HG03558 (cell line): Measurements from ENCODE around the gene MT1H.

Experiments used
- ATAC-seq: cut with Tn5 transposase; IDR thresholded peaks from one replicate; pipeline ENCODE4 v1.9.1; 2021; ENCODE audit warnings: moderate number of reproducible peaks; ENCODE audit not compliant: unreplicated experiment; ENCODE audit errors: extremely low read depth

Gene MT1H

GRCh38 chr16:56682703-56683397 lies 13.2 kb downstream of the MT1H start:
- no peak for ATAC-seq

DNA sequence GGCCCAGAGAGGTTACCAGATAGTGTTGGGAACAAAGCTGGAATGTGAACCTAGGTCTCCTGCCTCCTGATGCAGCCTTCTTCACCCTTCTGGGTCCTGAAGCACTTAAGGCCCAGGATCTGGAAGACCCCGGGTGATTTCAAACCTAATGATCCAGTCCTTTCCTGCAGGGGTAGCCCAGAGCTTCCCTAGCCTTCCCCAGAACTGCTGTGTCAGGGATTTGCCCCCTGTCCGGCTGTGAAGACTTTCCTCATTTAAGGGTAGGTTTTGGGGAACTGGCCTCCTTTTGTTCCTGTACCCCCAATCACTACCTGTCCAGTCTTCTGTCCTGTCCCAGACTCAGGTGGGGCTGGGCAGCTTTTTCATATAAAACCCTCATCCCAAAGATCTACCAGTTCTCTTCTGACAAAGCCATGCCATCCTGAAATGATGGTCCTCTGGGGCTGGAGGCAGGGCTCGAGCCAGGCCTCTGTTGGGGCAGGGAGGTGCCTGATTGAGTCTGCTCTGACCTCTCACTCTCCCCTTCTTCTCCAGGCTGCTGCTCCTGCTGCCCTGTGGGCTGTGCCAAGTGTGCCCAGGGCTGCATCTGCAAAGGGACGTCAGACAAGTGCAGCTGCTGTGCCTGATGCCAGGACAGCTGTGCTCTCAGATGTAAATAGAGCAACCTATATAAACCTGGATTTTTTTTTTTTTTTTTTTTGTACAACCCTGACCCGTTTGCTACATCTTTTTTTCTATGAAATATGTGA lies 14.0 kb downstream of the MT1H start:
- ATAC-seq = no peak

DNA sequence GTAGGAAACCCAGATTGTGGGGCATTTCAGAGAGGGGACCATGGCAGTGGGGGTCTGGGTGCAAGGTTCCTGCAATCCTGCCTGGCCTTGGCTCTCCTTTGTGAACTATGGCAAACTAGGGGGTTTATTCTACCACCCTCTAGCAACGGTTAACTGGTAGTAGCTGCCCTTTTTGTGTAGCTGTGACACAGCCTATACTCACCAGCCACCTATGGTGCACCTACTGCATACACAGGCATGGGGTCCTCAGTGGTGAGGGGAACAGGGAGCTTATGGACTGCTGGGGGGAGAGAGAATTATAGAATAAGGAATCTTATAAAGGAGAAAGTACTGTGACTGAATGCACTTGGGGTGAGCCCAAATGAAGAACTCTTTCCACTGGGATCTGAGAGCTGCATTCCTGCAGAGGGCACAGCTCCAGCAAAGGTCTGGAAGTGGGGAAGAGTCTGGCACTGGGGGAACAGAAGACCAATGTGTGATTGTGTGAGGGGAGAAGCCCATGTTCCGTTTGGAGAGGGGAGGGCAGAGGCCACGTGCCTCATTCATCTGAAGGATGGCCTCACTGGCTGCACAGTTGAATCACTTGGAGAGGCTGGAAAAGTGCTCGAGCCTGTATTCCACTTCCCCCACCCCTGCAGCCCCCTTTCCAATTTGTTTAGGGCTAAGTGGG lies 14.8 kb downstream of the MT1H start:
- no peak for ATAC-seq

GRCh38 chr16:56684926-56685590 lies 15.4 kb downstream of the MT1H start:
- no peak for ATAC-seq

GRCh38 chr16:56686758-56687157 lies 17.1 kb downstream of the MT1H start:
- no peak for ATAC-seq

- ATAC-seq = no peak
These were observed 19.1 kb downstream of the MT1H start for GRCh38 chr16:56688762-56689161.

DNA sequence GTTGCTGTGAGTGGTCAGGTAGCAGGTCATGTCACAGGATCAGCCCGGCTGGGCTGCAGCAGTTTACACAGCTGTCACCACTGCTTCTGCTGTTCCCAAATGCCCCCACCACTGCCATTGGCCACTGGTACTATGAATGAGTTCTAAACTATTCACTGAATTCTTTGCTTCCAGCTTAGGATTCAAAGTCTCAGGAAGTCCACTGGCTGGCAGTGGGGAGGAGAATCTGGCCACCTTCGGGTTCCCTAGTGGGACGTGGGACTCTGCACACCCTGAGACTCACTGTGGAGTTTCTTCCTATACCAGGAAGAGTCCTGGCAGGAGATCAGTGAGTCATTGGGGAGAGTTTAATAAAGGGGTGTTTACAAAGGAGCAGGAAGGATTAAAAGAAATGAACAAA lies 19.6 kb downstream of the MT1H start:
- no peak for ATAC-seq

- no peak for ATAC-seq
These were observed 21.0 kb downstream of the MT1H start for GRCh38 chr16:56690420-56691122.

GRCh38 chr16:56691885-56692284 lies 22.3 kb downstream of the MT1H start:
- no peak for ATAC-seq

GRCh38 chr16:56695246-56695645 lies 25.6 kb downstream of the MT1H start:
- ATAC-seq = no peak

DNA sequence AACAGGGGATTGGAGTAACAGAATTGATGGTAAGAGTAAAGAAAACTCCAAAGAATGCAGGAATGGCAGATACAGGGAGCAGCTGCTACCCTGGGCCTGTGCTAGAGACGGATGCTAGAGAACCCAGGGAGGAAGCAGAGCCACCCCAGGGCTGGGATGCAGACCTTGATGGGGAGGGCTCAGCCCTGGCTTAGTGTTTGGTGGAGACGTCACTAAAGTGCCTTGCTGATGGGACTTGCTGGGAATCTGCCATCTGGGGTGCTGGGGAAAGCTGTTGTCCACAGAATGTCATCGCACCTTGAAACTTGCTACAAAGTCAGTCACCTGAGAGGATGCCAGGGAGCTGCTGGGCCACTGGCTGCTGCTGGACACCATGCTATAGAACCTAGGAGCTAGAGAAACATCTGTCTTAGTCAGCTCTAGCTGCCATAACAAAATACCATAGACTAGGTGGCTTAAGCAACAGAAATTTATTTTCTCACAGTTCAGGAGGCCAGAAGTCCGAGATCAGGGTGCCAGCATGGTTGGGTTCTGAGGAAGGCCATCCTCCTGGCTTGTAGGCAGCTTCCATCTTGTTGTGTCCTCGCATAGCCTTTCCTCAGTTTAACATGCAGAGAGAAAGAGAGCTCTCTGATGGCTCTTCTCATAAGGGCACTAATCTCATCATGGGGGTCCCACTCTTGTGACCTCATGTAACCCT lies 28.0 kb downstream of the MT1H start:
- ATAC-seq = no peak

DNA sequence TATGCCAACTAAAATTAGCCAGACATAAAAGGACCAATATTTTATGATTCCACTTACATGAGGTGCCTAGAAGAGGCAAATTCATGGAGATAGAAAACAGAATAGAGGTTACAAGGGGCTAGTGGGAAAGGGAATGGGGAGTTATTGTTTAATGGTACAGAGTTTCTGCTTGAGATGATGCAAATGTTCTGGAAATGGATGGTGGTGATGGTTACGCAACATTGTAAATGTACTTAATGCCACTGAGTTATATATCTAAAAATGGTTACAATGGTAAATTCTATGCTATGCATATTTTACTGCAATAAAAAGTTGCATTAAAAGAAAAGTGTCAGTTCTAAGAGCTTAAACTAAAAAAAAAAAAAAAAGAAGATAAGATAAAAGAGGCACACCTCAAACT lies 30.6 kb downstream of the MT1H start:
- ATAC-seq = no peak

GRCh38 chr16:56700631-56701030 lies 31.0 kb downstream of the MT1H start:
- no peak for ATAC-seq

GRCh38 chr16:56701534-56701933 lies 31.9 kb downstream of the MT1H start:
- no peak for ATAC-seq

DNA sequence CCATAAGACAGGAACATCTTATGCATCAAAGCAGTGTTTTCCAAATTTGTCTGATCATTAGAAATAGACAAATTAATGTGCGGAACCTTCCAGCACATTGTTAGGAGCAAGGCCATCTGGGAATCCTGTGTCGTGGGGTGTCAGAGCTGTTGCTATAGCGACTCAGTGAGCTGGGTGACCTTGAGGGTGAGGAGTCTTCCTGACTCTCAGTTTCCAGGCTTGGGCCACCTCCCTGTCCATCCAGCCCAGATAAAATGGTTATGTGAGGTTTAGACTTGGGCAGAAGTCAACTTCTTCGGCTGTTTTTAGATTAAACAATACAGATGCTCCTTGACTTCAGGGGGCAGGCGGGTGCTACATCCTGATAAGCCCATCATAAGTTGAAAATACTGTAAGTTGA lies 33.2 kb downstream of the MT1H start:
- no peak for ATAC-seq

- ATAC-seq = no peak
These were observed 39.2 kb downstream of the MT1H start for GRCh38 chr16:56708525-56709442.

DNA sequence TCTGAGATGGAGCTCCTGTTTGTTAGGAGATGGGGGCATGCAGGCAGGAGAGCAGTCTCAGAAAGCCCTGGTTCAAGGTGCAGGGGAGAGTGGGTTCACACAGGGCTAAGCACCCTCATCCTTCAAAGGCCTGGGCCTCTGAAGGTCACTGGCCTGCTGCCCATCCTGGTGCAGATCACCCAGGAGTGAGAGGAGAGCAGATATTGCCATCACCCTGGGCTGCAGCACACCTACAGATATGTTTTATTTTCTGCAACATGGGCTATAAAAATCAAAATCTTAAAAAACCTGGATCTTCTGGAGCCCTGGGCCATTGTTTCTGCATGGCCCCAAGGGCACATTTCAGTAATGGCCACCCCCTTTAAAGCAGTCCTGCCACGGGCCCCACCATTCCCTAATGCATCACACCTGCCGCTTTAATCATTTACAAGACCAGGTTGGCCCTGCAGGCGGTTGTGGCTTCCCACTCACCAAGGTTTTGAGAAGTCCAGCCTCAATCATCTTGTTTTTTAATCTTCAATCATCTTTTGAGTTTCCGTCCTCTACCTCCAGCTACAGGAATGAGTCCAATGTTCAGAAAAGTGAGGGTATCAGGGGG lies 39.9 kb downstream of the MT1H start:
- ATAC-seq = no peak

DNA sequence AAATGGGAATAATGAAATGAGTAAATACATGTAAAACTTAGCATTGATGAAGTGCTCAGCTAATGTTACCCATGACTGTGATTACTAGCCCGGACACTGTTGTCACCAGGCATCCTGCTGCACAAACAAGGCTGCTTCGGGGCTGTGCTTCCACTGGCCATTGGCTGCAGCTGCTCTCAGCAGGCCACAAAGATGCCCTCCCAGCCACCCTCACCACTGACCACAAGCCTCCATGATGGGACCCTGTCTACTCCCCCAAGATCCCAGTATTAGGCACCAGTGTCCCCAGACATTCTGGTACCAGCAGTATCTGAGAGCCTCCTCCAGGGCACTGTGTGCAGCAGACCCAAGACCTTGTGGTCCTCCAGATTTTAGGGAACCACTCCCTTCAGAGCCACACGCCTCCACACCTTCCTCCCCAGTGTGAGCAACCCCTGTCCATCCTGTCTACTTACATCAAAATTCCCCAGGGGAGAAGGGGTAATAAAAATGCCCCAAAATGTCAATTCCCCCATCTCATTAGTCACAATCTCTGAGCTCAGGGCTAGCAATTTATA lies 40.6 kb downstream of the MT1H start:
- ATAC-seq = no peak
